ENCODE measurements around the gene FAM47E. TPM values are rescaled to one million over a fixed set of nuclear protein-coding genes. Genes with fewer than 3 reads are reported as not detected.

The FAM47E gene
- polyA plus RNA-seq, 1 donor from 2014 or later: 3.7 TPM

DNA sequence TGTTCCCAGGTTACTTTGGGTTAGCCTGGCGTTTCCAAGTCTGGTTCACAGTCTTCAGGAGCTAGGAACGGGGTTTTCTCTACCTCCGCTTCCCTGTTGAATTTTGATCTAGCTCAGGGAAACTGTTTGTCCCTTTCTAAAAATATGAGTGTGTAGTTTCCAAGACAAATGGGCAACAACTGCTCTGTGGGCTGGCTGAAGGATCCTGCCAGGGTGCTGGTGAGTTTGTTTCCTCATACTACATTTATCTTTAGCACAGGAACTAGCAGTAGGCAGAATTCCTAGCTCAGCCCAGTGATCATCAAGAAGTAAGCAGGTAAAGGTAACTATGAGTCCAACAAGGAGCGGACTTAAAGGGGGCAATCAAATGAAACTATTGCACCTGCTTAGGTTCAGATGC is 13.3 kb upstream of the FAM47E start:
- H3K4me2 ChIP-seq (ENCODE audit: low read length): no peak overlapping the region
- no peaks in the 10 kb centered on the region for H3K27me3 ChIP-seq (ENCODE audit: insufficient read depth, low read depth, low read length)
- H3K4me3 ChIP-seq (ENCODE audit: low read length): no peak overlapping the region
- TF ChIP-seq RAD21 (conservative IDR thresholded peaks at IDR 0.05): no peak
- no peak for TF ChIP-seq POLR2AphosphoS5 (IDR thresholded peaks at IDR 0.05)
- no peak for TF ChIP-seq TAF1 (IDR thresholded peaks at IDR 0.05; ENCODE audit: low read depth)
- TF ChIP-seq EP300 (conservative IDR thresholded peaks at IDR 0.05; ENCODE audit: poor library complexity, severe bottlenecking): no peak
- TF ChIP-seq, protein P1, sequence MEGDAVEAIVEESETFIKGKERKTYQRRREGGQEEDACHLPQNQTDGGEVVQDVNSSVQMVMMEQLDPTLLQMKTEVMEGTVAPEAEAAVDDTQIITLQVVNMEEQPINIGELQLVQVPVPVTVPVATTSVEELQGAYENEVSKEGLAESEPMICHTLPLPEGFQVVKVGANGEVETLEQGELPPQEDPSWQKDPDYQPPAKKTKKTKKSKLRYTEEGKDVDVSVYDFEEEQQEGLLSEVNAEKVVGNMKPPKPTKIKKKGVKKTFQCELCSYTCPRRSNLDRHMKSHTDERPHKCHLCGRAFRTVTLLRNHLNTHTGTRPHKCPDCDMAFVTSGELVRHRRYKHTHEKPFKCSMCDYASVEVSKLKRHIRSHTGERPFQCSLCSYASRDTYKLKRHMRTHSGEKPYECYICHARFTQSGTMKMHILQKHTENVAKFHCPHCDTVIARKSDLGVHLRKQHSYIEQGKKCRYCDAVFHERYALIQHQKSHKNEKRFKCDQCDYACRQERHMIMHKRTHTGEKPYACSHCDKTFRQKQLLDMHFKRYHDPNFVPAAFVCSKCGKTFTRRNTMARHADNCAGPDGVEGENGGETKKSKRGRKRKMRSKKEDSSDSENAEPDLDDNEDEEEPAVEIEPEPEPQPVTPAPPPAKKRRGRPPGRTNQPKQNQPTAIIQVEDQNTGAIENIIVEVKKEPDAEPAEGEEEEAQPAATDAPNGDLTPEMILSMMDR (IDR thresholded peaks at IDR 0.05; ENCODE audit: poor library complexity, severe bottlenecking): no peak
- TF ChIP-seq MXI1 (conservative IDR thresholded peaks at IDR 0.05; ENCODE audit: poor library complexity, severe bottlenecking): no peak
- H3K9me3 ChIP-seq (ENCODE audit: low read length): no peaks in the 10 kb centered on the region
- no peak overlapping the region for H3K27ac ChIP-seq (ENCODE audit: low read length)
- H3K9me2 ChIP-seq (ENCODE audit: insufficient read depth, low read length): no peaks in the 10 kb centered on the region
- no peaks in the 10 kb centered on the region for H3K36me3 ChIP-seq (ENCODE audit: insufficient read depth, low read length)
- no peak overlapping the region for H2AFZ ChIP-seq (ENCODE audit: low read depth, low read length)
- H3K9ac ChIP-seq (ENCODE audit: low read length): no peak overlapping the region
- no peaks in the 10 kb centered on the region for H3K79me2 ChIP-seq (replicated peaks; ENCODE audit: insufficient read depth, low read length)
- no peaks in the 10 kb centered on the region for H4K20me1 ChIP-seq (ENCODE audit: insufficient read depth)
- H3F3A ChIP-seq (ENCODE audit: insufficient read depth, low read length, poor library complexity, severe bottlenecking): no peaks in the 10 kb centered on the region

DNA sequence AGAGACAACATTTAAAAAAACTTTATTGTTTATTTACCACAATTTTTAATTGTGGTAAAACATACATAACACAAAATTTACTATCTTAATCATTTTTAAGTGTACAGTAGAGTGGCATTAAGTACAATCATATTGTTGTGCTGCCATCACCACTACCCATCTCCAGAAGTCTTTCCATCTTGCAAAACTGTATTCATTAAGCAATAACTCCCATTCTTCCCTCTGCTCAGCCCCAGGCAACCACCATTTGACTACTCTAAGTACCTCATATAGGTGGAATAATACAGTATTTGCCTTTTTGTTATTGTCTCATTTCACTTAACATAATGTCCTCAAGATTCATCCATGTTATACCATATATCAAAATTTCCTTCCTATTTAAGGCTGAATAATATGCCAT is 12.8 kb upstream of the FAM47E start:
- TF ChIP-seq, protein P1 (IDR thresholded peaks at IDR 0.05; ENCODE audit: poor library complexity, severe bottlenecking): no peak
- TF ChIP-seq EZH2 (IDR thresholded peaks at IDR 0.05; ENCODE audit: borderline replicate concordance, insufficient read depth, low read length, poor library complexity, severe bottlenecking) (no peak), MXI1 (conservative IDR thresholded peaks at IDR 0.05; ENCODE audit: poor library complexity, severe bottlenecking) (no peak), RAD21 (conservative IDR thresholded peaks at IDR 0.05) (no peak), SMC3 (conservative IDR thresholded peaks at IDR 0.05; ENCODE audit: poor library complexity) (no peak), TAF1 (IDR thresholded peaks at IDR 0.05; ENCODE audit: low read depth) (no peak), POLR2AphosphoS5 (IDR thresholded peaks at IDR 0.05) (no peak), EP300 (conservative IDR thresholded peaks at IDR 0.05; ENCODE audit: poor library complexity, severe bottlenecking) (no peak)
- TF ChIP-seq, protein P2, sequence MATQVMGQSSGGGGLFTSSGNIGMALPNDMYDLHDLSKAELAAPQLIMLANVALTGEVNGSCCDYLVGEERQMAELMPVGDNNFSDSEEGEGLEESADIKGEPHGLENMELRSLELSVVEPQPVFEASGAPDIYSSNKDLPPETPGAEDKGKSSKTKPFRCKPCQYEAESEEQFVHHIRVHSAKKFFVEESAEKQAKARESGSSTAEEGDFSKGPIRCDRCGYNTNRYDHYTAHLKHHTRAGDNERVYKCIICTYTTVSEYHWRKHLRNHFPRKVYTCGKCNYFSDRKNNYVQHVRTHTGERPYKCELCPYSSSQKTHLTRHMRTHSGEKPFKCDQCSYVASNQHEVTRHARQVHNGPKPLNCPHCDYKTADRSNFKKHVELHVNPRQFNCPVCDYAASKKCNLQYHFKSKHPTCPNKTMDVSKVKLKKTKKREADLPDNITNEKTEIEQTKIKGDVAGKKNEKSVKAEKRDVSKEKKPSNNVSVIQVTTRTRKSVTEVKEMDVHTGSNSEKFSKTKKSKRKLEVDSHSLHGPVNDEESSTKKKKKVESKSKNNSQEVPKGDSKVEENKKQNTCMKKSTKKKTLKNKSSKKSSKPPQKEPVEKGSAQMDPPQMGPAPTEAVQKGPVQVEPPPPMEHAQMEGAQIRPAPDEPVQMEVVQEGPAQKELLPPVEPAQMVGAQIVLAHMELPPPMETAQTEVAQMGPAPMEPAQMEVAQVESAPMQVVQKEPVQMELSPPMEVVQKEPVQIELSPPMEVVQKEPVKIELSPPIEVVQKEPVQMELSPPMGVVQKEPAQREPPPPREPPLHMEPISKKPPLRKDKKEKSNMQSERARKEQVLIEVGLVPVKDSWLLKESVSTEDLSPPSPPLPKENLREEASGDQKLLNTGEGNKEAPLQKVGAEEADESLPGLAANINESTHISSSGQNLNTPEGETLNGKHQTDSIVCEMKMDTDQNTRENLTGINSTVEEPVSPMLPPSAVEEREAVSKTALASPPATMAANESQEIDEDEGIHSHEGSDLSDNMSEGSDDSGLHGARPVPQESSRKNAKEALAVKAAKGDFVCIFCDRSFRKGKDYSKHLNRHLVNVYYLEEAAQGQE (IDR thresholded peaks at IDR 0.05; ENCODE audit: borderline replicate concordance): no peak
- Histone ChIP-seq H3K36me3 (ENCODE audit: insufficient read depth, low read length) (no peaks in the 10 kb centered on the region), H3K27ac (ENCODE audit: low read length) (no peak overlapping the region), H3K27me3 (ENCODE audit: insufficient read depth, low read depth, low read length) (no peaks in the 10 kb centered on the region), H3K9me3 (ENCODE audit: low read length) (no peaks in the 10 kb centered on the region), H3K79me2 (replicated peaks; ENCODE audit: insufficient read depth, low read length) (no peaks in the 10 kb centered on the region), H3K9me2 (ENCODE audit: insufficient read depth, low read length) (no peaks in the 10 kb centered on the region), H3K4me2 (ENCODE audit: low read length) (no peak overlapping the region), H3K9ac (ENCODE audit: low read length) (no peak overlapping the region), H3F3A (ENCODE audit: insufficient read depth, low read length, poor library complexity, severe bottlenecking) (no peaks in the 10 kb centered on the region), H2AFZ (ENCODE audit: low read depth, low read length) (no peak overlapping the region), H4K20me1 (ENCODE audit: insufficient read depth) (no peaks in the 10 kb centered on the region), H3K4me3 (ENCODE audit: low read length) (no peak overlapping the region)

Measured in neural cell (in vitro differentiated cells).